MM.1S (cell line): ENCODE data around the gene ARFGEF3.

Experiments used
- EZH2phosphoT487 ChIP-seq: fragments of 300-600 bp; sonication (generic); IDR thresholded peaks from 2 replicates; pipeline ENCODE4 v1.6.1; 2018; ENCODE audit warnings: antibody characterized with exemption, low read length
- TF ChIP-seq, protein P1 (sequence below): fragments of 300-600 bp; sonication (generic); IDR thresholded peaks from 2 replicates; pipeline ENCODE4 v1.5.1; 2016; ENCODE audit warnings: antibody characterized with exemption, low read length, mixed read lengths

DNA sequence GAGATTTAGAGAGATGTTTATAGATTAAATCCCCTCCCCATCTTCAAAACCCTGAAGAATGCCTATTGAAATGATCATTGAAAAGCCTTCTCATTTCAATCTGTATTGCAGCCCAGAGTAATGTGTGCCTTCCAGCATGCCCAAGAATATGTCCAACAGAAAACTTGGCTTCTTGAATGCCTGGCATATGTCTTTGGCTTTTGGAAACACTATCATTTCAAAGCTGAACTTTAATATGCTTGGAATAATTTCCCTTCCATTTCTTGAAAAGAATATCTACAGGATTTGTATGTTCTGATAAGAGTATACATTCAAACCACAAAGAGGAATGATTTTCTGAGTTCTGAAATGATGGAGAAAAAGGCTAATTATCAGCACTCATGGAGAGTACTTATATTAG lies 68.5 kb downstream of the ARFGEF3 start:
- TF ChIP-seq, protein P1, sequence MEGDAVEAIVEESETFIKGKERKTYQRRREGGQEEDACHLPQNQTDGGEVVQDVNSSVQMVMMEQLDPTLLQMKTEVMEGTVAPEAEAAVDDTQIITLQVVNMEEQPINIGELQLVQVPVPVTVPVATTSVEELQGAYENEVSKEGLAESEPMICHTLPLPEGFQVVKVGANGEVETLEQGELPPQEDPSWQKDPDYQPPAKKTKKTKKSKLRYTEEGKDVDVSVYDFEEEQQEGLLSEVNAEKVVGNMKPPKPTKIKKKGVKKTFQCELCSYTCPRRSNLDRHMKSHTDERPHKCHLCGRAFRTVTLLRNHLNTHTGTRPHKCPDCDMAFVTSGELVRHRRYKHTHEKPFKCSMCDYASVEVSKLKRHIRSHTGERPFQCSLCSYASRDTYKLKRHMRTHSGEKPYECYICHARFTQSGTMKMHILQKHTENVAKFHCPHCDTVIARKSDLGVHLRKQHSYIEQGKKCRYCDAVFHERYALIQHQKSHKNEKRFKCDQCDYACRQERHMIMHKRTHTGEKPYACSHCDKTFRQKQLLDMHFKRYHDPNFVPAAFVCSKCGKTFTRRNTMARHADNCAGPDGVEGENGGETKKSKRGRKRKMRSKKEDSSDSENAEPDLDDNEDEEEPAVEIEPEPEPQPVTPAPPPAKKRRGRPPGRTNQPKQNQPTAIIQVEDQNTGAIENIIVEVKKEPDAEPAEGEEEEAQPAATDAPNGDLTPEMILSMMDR, result no peak
- no peak for TF ChIP-seq EZH2phosphoT487
